CD4-positive, alpha-beta T cell (primary cell): Measurements from ENCODE around the gene PBX4. TPM values are rescaled to one million over a fixed set of nuclear protein-coding genes. Genes with fewer than 3 reads are reported as not detected.

Source experiments
- ATAC-seq: fragments of 200-7000 bp; cut with Tn5 transposase; one replicate; pipeline ENCODE4 v1.10.0; 2022; ENCODE audit warnings: mild to moderate bottlenecking; ENCODE audit not compliant: poor library complexity
- CTCF ChIA-PET: fragments of 350-600 bp; sonication (Branson Sonifier 250); formaldehyde crosslinking; loops from one replicate; lab custom pipeline; 2021; ENCODE audit warnings: antibody characterized with exemption, inconsistent platforms; lab: Charles Lee
- POLR2A ChIA-PET: fragments of 350-600 bp; sonication (Branson Sonifier 250); formaldehyde crosslinking; loops from one replicate; lab custom pipeline; 2021; ENCODE audit warnings: antibody characterized with exemption, inconsistent platforms; lab: Charles Lee
- DNase-seq, 14 experiments: peaks; one replicate each; pipeline ENCODE4 v3.0.0-alpha.2; 2013 to 2020; ENCODE audit warnings: mixed read lengths in 2 of 14
- H3K27ac ChIP-seq, 2 donors: one replicate each; pipeline versions ENCODE4 v1.5.1 to v1.7.0; 2013; ENCODE audit warnings: low read length in 2 of 2, low read depth in 1 of 2, mild to moderate bottlenecking in 1 of 2
- H3K27me3 ChIP-seq, 2 experiments: 1 replicate in 1 of 2; 2 replicates in 1 of 2; pipeline versions ENCODE4 v1.6.1 to v1.7.0; 2013; ENCODE audit warnings: low read length in 2 of 2, control low read depth in 1 of 2, mild to moderate bottlenecking in 1 of 2, moderate library complexity in 1 of 2; ENCODE audit not compliant: insufficient read depth in 2 of 2, control insufficient read depth in 1 of 2
- H3K36me3 ChIP-seq: one replicate; pipeline ENCODE4 v1.6.1; 2013; ENCODE audit warnings: low read length, control low read depth; ENCODE audit not compliant: insufficient read depth
- H3K4me1 ChIP-seq: one replicate; pipeline ENCODE4 v1.6.1; 2013; ENCODE audit warnings: low read length, control low read depth; ENCODE audit not compliant: insufficient read depth
- H3K4me3 ChIP-seq: one replicate; pipeline ENCODE4 v1.5.1; 2013; ENCODE audit warnings: mild to moderate bottlenecking, low read length, moderate library complexity
- H3K9me3 ChIP-seq, 2 experiments: 1 replicate in 1 of 2; 2 replicates in 1 of 2; pipeline versions ENCODE4 v1.6.1 to v1.7.0; 2013; ENCODE audit warnings: low read length in 2 of 2, mild to moderate bottlenecking in 2 of 2, control low read depth in 1 of 2, moderate library complexity in 1 of 2; ENCODE audit not compliant: control insufficient read depth in 1 of 2, insufficient read depth in 1 of 2
- H3K27ac Mint-ChIP-seq: one replicate; pipeline ENCODE4 v1.8.0; 2020; ENCODE audit warnings: mixed read lengths
- H3K27me3 Mint-ChIP-seq: one replicate; pipeline ENCODE4 v1.8.0; 2021; ENCODE audit warnings: mixed read lengths
- H3K36me3 Mint-ChIP-seq: one replicate; pipeline ENCODE4 v1.8.0; 2021; ENCODE audit warnings: low read depth, mixed read lengths
- H3K4me1 Mint-ChIP-seq: one replicate; pipeline ENCODE4 v1.8.0; 2021; ENCODE audit warnings: low read depth, mixed read lengths
- H3K4me3 Mint-ChIP-seq: one replicate; pipeline ENCODE4 v1.8.0; 2020; ENCODE audit warnings: mild to moderate bottlenecking, mixed read lengths
- H3K9me3 Mint-ChIP-seq: one replicate; pipeline ENCODE4 v1.8.0; 2020; ENCODE audit warnings: mixed read lengths
- intact Hi-C, 2 experiments: fragments of 100-400 bp; cut with DNase I in 1 of 2; cut with micrococcal nuclease in 1 of 2; formaldehyde crosslinking; loops; one replicate each; pipeline versions ENCODE4 v1.15.1 to v1.9.0; 2023 to 2025; cut with DNase I, micrococcal nuclease
- total RNA-seq, 174 experiments: library from RNA in 2 of 174; stranded (reverse) in 2 of 174; gene quantifications; one replicate each; pipeline ENCODE4 v1.2.3 and lab custom pipeline; 2021 to 2026
- TF ChIP-seq, protein P1 (sequence below): fragments of 200-600 bp; IDR thresholded peaks from one replicate; pipeline ENCODE4 v1.8.0; 2022; ENCODE audit warnings: antibody characterized with exemption, mild to moderate bottlenecking

Gene PBX4
- total RNA-seq, 2 experiments from 2014 or later = 50.1 to 51.8 TPM

- intact Hi-C loops = loop anchor here (5.0 kb wide), 2 partner anchors 37 to 42 kb away; no protein-coding TSS in a partner anchor
- H3K36me3 ChIP-seq = peaks cover 14% of the 10 kb centered on the region
- Mint-ChIP-seq H3K27me3 (no peaks in the 10 kb centered on the region), H3K4me1 (peaks cover 33% of the 10 kb centered on the region), H3K27ac (peak overlapping the region; percentile 87), H3K36me3 (peaks cover 34% of the 10 kb centered on the region), H3K4me3 (peak overlapping the region; percentile 37), H3K9me3 (no peaks in the 10 kb centered on the region)
- peaks cover 19% of the 10 kb centered on the region for H3K4me1 ChIP-seq
- DNase-seq = peak in 4 of 14 experiments; percentile 13 to 53 (median 28)
- CTCF ChIA-PET = interaction anchor here (1.7 to 2.5 kb wide), 2 partner anchors 28 to 84 kb away, joined by 5 to 7 read pairs; partner anchors contain the start of gene GMIP
- H3K4me3 ChIP-seq = no peak overlapping the region
- H3K27me3 ChIP-seq = no peaks in the 10 kb centered on the region
- TF ChIP-seq, protein P1, sequence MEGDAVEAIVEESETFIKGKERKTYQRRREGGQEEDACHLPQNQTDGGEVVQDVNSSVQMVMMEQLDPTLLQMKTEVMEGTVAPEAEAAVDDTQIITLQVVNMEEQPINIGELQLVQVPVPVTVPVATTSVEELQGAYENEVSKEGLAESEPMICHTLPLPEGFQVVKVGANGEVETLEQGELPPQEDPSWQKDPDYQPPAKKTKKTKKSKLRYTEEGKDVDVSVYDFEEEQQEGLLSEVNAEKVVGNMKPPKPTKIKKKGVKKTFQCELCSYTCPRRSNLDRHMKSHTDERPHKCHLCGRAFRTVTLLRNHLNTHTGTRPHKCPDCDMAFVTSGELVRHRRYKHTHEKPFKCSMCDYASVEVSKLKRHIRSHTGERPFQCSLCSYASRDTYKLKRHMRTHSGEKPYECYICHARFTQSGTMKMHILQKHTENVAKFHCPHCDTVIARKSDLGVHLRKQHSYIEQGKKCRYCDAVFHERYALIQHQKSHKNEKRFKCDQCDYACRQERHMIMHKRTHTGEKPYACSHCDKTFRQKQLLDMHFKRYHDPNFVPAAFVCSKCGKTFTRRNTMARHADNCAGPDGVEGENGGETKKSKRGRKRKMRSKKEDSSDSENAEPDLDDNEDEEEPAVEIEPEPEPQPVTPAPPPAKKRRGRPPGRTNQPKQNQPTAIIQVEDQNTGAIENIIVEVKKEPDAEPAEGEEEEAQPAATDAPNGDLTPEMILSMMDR = no peak
- H3K27ac ChIP-seq = no peak overlapping the region
- POLR2A ChIA-PET = interaction anchor here (1.1 to 2.0 kb wide), 5 partner anchors 28 to 108 kb away, joined by 3 to 10 read pairs (median 5); partner anchors contain the start of gene ZNF101
- peak; percentile 74 for ATAC-seq
- no peaks in the 10 kb centered on the region for H3K9me3 ChIP-seq
These were observed 58.6 kb downstream of the PBX4 start for GRCh38 chr19:19559931-19560330.

- H3K4me3 ChIP-seq = no peak overlapping the region
- ChIA-PET CTCF (no interaction called here), POLR2A (no interaction called here)
- Mint-ChIP-seq H3K4me3 (no peak overlapping the region), H3K27ac (peak overlapping the region; percentile 65), H3K9me3 (no peaks in the 10 kb centered on the region), H3K4me1 (peaks cover 37% of the 10 kb centered on the region), H3K36me3 (peaks cover 25% of the 10 kb centered on the region), H3K27me3 (no peaks in the 10 kb centered on the region)
- H3K27me3 ChIP-seq = no peaks in the 10 kb centered on the region
- no peak for ATAC-seq
- no peak for DNase-seq
- peaks cover 10% of the 10 kb centered on the region for H3K36me3 ChIP-seq
- intact Hi-C loops = no loop called here
- H3K4me1 ChIP-seq = peaks cover 27% of the 10 kb centered on the region
- no peaks in the 10 kb centered on the region for H3K9me3 ChIP-seq
- H3K27ac ChIP-seq = no peak overlapping the region
- TF ChIP-seq, protein P1 = no peak
These were observed 59.9 kb downstream of the PBX4 start for GRCh38 chr19:19558636-19559035.

DNA sequence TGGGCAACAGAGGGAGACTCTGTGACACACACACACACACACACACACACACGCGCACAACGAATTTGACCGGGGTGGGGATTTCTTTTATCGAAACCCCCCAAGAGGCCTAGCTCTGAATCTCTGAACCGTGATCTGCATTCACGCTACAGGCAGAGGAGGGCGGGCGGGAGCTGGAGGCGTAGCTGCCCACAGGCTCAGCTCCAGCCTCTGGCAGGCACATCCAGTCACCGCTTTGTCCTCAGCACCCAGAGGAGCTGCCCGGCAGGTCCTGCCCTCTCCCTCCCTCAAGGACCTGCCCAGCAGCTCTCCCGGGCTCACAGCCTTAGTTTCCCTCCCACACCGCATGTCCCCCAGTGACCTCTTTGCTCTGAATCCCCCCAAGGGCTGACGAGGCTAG is 60.4 kb downstream of the PBX4 start:
- peaks cover 22% of the 10 kb centered on the region for H3K4me1 ChIP-seq
- intact Hi-C loops = no loop called here
- CTCF ChIA-PET = no interaction called here
- no peaks in the 10 kb centered on the region for H3K9me3 ChIP-seq
- no peak overlapping the region for H3K27ac ChIP-seq
- TF ChIP-seq, protein P1 = no peak
- DNase-seq = no peak
- peak overlapping the region; percentile 65 for H3K27ac Mint-ChIP-seq
- H3K36me3 ChIP-seq = peaks cover 10% of the 10 kb centered on the region
- no peaks in the 10 kb centered on the region for H3K9me3 Mint-ChIP-seq
- no peaks in the 10 kb centered on the region for H3K27me3 ChIP-seq
- no peaks in the 10 kb centered on the region for H3K27me3 Mint-ChIP-seq
- H3K4me3 ChIP-seq = no peak overlapping the region
- peaks cover 23% of the 10 kb centered on the region for H3K36me3 Mint-ChIP-seq
- ATAC-seq = no peak
- POLR2A ChIA-PET = interaction anchor here (0.6 kb wide), 1 partner anchor 20 kb away, joined by 3 read pairs; no protein-coding TSS in a partner anchor
- H3K4me3 Mint-ChIP-seq = no peak overlapping the region
- peaks cover 35% of the 10 kb centered on the region for H3K4me1 Mint-ChIP-seq
